Choroid plexus epithelial cell (primary cell): ENCODE measurements around the gene MINDY4.

Source experiments
- DNase-seq: peaks from one replicate; pipeline ENCODE4 v3.0.0-alpha.2; 2010; ENCODE audit warnings: low read depth
- H3K4me3 ChIP-seq: 2 replicates; pipeline ENCODE4 v1.5.1; 2011; ENCODE audit warnings: low read depth, mild to moderate bottlenecking, control low read depth, low read length, moderate library complexity
- TF ChIP-seq, protein P1 (sequence below): conservative IDR thresholded peaks from 2 replicates; pipeline ENCODE4 v1.5.1; 2011; ENCODE audit warnings: low read depth, mild to moderate bottlenecking, control low read depth, inconsistent platforms, low read length, moderate library complexity

The MINDY4 gene

DNA sequence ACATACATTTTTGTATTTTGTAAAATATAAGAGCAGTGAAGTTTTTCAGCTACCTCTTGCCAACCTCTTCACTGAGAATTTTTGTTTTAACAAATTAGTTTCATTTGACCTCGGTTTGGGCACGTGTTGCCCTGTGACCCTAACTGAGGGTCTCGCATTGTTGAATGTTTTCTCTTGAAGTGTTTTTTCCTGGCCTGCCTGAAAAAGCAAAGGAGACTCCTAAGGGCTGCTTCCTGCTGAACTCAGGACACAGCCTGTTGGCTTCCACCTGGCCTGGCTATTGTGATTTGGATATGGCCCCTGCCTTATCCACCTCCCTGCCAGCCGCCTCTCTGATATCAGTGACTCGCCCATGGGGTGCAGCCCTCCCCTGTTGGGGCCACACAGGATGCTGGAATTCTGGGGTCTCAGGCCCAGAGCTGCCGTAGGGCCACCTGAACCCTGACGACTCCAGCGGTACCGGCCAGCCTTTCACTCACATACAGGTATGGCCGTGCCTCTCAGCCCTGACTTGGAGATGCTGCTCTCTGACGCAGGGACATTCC, 81.6 kb downstream of the MINDY4 start:
- no peak overlapping the region for H3K4me3 ChIP-seq
- TF ChIP-seq, protein P1, sequence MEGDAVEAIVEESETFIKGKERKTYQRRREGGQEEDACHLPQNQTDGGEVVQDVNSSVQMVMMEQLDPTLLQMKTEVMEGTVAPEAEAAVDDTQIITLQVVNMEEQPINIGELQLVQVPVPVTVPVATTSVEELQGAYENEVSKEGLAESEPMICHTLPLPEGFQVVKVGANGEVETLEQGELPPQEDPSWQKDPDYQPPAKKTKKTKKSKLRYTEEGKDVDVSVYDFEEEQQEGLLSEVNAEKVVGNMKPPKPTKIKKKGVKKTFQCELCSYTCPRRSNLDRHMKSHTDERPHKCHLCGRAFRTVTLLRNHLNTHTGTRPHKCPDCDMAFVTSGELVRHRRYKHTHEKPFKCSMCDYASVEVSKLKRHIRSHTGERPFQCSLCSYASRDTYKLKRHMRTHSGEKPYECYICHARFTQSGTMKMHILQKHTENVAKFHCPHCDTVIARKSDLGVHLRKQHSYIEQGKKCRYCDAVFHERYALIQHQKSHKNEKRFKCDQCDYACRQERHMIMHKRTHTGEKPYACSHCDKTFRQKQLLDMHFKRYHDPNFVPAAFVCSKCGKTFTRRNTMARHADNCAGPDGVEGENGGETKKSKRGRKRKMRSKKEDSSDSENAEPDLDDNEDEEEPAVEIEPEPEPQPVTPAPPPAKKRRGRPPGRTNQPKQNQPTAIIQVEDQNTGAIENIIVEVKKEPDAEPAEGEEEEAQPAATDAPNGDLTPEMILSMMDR = no peak
- no peak for DNase-seq

GRCh38 chr7:30853576-30853975, 82.4 kb downstream of the MINDY4 start:
- TF ChIP-seq, protein P1 = no peak
- no peak overlapping the region for H3K4me3 ChIP-seq
- DNase-seq = no peak

- no peak overlapping the region for H3K4me3 ChIP-seq
- TF ChIP-seq, protein P1 = no peak
- no peak for DNase-seq
Measured at GRCh38 chr7:30855936-30856335, 84.7 kb downstream of the MINDY4 start.

GRCh38 chr7:30858576-30858975, 87.4 kb downstream of the MINDY4 start:
- TF ChIP-seq, protein P1 = no peak
- no peak for DNase-seq
- H3K4me3 ChIP-seq = no peak overlapping the region

DNA sequence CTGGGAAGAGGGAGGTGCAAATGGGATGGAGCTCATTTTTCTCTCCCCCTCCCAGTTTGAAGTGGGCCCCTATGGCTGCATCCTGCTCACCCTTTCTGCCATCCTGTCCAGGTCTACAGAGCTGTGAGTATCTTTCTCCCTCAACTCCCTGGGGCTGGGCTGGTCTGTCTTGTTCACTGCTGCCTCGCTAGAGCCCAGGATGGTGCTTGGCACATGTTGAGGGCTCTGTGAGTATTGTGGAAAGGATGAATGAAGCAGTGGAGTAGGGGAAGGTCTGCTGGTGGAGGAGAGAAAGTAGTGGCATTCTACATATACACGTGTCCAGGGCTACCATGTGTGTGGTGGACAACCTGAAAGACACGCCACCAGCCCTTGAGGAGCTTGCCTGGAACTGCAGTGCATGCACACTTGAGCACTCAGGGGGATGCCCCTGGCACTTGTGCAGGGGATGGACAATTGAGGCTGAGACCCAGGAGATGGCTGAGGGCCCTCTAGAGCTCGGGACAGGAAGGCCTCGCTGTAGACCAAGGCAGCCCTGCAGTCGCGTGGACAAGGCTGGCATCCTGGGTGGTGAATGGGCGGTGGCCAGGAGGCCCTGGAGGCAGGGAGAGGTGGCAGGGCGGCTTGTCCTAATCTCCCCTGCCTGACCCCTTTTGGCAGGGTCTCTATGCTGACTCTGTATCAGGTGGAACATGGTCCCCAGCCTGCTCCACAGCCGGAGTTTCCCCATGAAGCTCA, 88.2 kb downstream of the MINDY4 start:
- TF ChIP-seq, protein P1 = no peak

GRCh38 chr7:30859940-30860496, 88.8 kb downstream of the MINDY4 start:
- H3K4me3 ChIP-seq = no peak overlapping the region
- TF ChIP-seq, protein P1 = no peak
- no peak for DNase-seq

More for the DNA sequence above, 88.2 kb downstream of the MINDY4 start:
- H3K4me3 ChIP-seq = no peak overlapping the region
- DNase-seq = no peak
